OCI-LY1 (cell line): ENCODE measurements around the gene PDCD4.

Experiments used
- H2AFZ ChIP-seq: fragments of 200-600 bp; sonication (generic), shearing (Covaris generic); 2 replicates; pipeline ENCODE4 v1.6.0; 2014; ENCODE audit warnings: antibody characterized with exemption, mild to moderate bottlenecking, low read length
- H3F3A ChIP-seq: fragments of 200-600 bp; sonication (generic), shearing (Covaris generic); 2 replicates; pipeline ENCODE4 v1.6.0; 2014; ENCODE audit warnings: mild to moderate bottlenecking, antibody characterized with exemption, low read length, moderate library complexity; ENCODE audit not compliant: insufficient read depth
- H3K27ac ChIP-seq: fragments of 200-600 bp; sonication (generic); 2 replicates; pipeline ENCODE4 v1.5.1; 2014; ENCODE audit warnings: low read length, mixed run types, mild to moderate bottlenecking, low read depth; ENCODE audit not compliant: poor library complexity, severe bottlenecking
- H3K27me3 ChIP-seq: fragments of 200-600 bp; sonication (generic); 2 replicates; pipeline ENCODE4 v1.6.0; 2014; ENCODE audit warnings: antibody characterized with exemption, mild to moderate bottlenecking, low read length, moderate library complexity; ENCODE audit not compliant: insufficient read depth
- H3K36me3 ChIP-seq: fragments of 200-600 bp; sonication (generic); 2 replicates; pipeline ENCODE4 v1.6.1; 2014; ENCODE audit warnings: mild to moderate bottlenecking, antibody characterized with exemption, low read length, moderate library complexity, mixed read lengths; ENCODE audit not compliant: insufficient read depth
- H3K4me1 ChIP-seq: fragments of 200-600 bp; sonication (generic); 2 replicates; pipeline ENCODE4 v1.5.1; 2014; ENCODE audit warnings: mild to moderate bottlenecking, low read length, moderate library complexity; ENCODE audit not compliant: insufficient read depth, severe bottlenecking
- H3K4me2 ChIP-seq: fragments of 200-600 bp; sonication (generic), shearing (Covaris generic); 2 replicates; pipeline ENCODE4 v1.6.1; 2014; ENCODE audit warnings: low read length
- H3K4me3 ChIP-seq: fragments of 200-600 bp; sonication (generic); 2 replicates; pipeline ENCODE4 v1.5.1; 2014; ENCODE audit warnings: low read length, low read depth, mild to moderate bottlenecking, mixed read lengths; ENCODE audit not compliant: poor library complexity, severe bottlenecking
- H3K79me2 ChIP-seq: fragments of 200-600 bp; shearing (Covaris generic); 2 replicates; pipeline ENCODE4 v1.6.1; 2016; ENCODE audit warnings: mixed run types, low read length, mixed read lengths; ENCODE audit not compliant: insufficient read depth
- H3K9ac ChIP-seq: fragments of 200-600 bp; sonication (generic), shearing (Covaris generic); 2 replicates; pipeline ENCODE4 v1.6.1; 2014; ENCODE audit warnings: mild to moderate bottlenecking, low read length, mixed read lengths
- H3K9me2 ChIP-seq: fragments of 200-600 bp; sonication (generic), shearing (Covaris generic); 2 replicates; pipeline ENCODE4 v1.6.1; 2014; ENCODE audit warnings: low read depth, mild to moderate bottlenecking, low read length, mixed read lengths
- H3K9me3 ChIP-seq: fragments of 200-600 bp; shearing (Covaris generic); 2 replicates; pipeline ENCODE4 v1.6.1; 2014; ENCODE audit warnings: low read length, mixed read lengths
- H4K20me1 ChIP-seq: fragments of 200-600 bp; sonication (generic), shearing (Covaris generic); 2 replicates; pipeline ENCODE4 v1.6.0; 2016; ENCODE audit warnings: mild to moderate bottlenecking, low read length; ENCODE audit not compliant: insufficient read depth
- EZH2 ChIP-seq: fragments of 200-600 bp; sonication (generic), shearing (Covaris generic); IDR thresholded peaks from 2 replicates; pipeline ENCODE4 v1.8.0; 2017; ENCODE audit warnings: borderline replicate concordance, mixed run types, mild to moderate bottlenecking, antibody characterized with exemption, low read length, moderate library complexity, mixed read lengths
- TF ChIP-seq, protein P1 (sequence below): fragments of 200-600 bp; sonication (generic), shearing (Covaris generic); IDR thresholded peaks from 2 replicates; pipeline ENCODE4 v1.5.1; 2017; ENCODE audit warnings: mild to moderate bottlenecking, antibody characterized with exemption, low read length, moderate library complexity, mixed read lengths

Gene PDCD4

DNA sequence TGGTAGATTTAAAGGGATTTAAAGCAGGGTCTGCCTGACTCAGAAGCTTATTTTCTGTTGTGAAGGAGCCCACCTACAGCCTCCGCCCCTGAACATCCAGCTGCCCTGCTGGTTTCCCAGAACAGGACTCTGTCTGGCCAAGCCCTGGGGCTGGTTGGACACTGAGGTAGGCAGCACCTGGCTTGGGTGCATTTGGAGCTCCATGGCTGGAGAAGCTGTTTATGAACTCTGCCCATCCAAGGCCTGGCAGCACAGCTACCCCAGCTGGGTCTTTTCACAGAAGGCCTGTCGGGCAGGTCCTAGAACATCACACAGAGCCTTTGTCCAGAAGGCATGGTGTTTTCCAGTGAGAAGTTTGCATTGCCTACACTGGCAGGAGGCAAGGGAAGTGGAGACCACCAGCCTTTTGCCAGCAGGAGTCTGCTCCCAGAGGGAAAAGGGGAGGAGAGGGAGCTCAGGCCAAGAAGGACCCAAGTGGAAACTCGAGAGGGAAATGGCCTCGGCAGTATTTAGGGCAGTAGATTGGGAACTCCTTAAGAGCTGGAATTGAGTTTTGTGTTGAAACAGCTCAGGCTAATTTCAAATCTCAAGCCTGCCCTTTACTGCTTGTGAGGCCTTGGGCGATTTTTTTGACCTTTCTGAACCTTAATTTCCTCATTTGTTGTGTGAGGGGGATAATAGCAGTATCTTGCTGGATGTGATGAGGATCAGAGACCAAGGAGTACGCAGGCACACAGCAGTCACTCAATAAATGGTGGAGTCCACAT is 12.3 kb upstream of the PDCD4 start:
- Histone ChIP-seq H2AFZ (no peak overlapping the region), H3K9me2 (no peaks in the 10 kb centered on the region), H3K4me3 (peak overlapping the region; percentile 7), H4K20me1 (no peaks in the 10 kb centered on the region), H3K4me1 (peaks cover 70% of the 10 kb centered on the region), H3K79me2 (no peaks in the 10 kb centered on the region), H3K4me2 (peak overlapping the region; percentile 66), H3K9me3 (no peaks in the 10 kb centered on the region), H3K9ac (peak overlapping the region; percentile 66), H3K36me3 (no peaks in the 10 kb centered on the region), H3K27me3 (no peaks in the 10 kb centered on the region), H3F3A (peaks cover 9% of the 10 kb centered on the region; the same call in 1 of the 2 replicates), H3K27ac (peak overlapping the region; percentile 99)
- no peak for TF ChIP-seq EZH2
- TF ChIP-seq, protein P1, sequence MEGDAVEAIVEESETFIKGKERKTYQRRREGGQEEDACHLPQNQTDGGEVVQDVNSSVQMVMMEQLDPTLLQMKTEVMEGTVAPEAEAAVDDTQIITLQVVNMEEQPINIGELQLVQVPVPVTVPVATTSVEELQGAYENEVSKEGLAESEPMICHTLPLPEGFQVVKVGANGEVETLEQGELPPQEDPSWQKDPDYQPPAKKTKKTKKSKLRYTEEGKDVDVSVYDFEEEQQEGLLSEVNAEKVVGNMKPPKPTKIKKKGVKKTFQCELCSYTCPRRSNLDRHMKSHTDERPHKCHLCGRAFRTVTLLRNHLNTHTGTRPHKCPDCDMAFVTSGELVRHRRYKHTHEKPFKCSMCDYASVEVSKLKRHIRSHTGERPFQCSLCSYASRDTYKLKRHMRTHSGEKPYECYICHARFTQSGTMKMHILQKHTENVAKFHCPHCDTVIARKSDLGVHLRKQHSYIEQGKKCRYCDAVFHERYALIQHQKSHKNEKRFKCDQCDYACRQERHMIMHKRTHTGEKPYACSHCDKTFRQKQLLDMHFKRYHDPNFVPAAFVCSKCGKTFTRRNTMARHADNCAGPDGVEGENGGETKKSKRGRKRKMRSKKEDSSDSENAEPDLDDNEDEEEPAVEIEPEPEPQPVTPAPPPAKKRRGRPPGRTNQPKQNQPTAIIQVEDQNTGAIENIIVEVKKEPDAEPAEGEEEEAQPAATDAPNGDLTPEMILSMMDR: no peak

DNA sequence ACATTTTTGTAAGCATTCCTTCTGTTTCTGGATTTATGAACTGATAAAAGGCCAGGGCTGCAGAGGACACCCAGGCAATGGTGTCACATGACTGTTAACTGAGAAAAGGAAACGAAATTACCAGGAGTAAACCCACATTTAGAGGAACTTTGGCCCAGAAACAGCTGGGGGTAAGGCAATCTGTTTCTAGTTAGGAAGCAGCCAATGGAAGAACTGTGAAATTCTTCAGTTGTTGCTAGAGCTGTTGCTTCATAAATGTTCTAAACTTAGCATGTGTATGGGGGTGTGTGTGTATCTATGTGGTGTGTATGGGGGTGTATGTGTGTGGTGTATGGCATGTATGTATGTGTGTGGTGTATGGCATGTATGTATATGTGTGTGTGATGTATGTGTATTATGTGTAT is 11.8 kb upstream of the PDCD4 start:
- Histone ChIP-seq H3K27me3 (no peaks in the 10 kb centered on the region), H3K4me2 (peak overlapping the region; percentile 66), H2AFZ (no peak overlapping the region), H3F3A (peaks cover 9% of the 10 kb centered on the region; the same call in 1 of the 2 replicates), H3K4me1 (peaks cover 75% of the 10 kb centered on the region), H3K36me3 (no peaks in the 10 kb centered on the region), H3K9me3 (no peaks in the 10 kb centered on the region), H4K20me1 (no peaks in the 10 kb centered on the region), H3K4me3 (peak overlapping the region; percentile 7), H3K9ac (peak overlapping the region; percentile 66), H3K27ac (peak overlapping the region; percentile 99), H3K79me2 (no peaks in the 10 kb centered on the region), H3K9me2 (no peaks in the 10 kb centered on the region)
- TF ChIP-seq EZH2: no peak
- TF ChIP-seq, protein P1: no peak

DNA sequence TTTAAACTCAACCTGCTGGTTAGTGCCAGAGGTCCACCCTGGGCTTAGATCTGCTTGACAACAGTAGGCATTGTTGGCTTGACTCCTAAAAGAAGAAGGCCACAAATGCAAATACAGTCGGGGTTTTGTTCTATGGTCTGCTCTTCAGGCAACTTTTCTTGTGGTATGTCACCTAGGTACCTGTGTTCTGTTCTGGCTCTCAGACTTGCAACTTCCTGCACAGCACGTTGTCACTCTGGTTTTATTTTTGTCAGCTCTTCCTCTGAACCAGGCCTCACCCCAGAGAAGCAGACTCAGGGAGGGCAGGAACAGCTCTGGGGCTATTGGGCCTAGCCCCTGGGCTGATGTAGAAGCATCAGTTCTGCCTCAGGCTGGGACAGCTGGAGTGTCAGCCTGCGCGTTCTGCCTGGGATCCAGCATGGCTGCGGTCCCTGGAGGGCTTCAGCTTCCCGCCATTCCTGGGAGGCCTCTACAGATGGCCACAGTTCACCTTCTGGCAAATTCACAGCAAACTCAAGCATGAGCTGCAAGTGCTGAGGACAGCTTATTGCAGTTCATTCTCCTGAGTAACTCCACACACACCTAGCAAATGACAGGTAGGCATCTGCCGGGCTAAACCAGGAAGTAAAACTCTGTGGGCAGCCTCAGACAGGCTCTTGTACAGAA is 11.0 kb upstream of the PDCD4 start:
- Histone ChIP-seq H3K27me3 (no peaks in the 10 kb centered on the region), H3K9me3 (no peaks in the 10 kb centered on the region), H2AFZ (no peak overlapping the region), H3F3A (peaks cover 9% of the 10 kb centered on the region; the same call in 1 of the 2 replicates), H3K4me1 (peaks cover 83% of the 10 kb centered on the region), H3K9ac (peak overlapping the region; percentile 66), H3K4me2 (peak overlapping the region; percentile 66), H3K9me2 (no peaks in the 10 kb centered on the region), H3K36me3 (no peaks in the 10 kb centered on the region), H3K4me3 (peak overlapping the region; percentile 35), H4K20me1 (no peaks in the 10 kb centered on the region), H3K27ac (peak overlapping the region; percentile 99), H3K79me2 (no peaks in the 10 kb centered on the region)
- TF ChIP-seq, protein P1: no peak
- TF ChIP-seq EZH2: no peak
